NCI-H1105 (cell line): ENCODE data around the gene SULT1A2.
"Not testable (repeated sequence)": the region's sequence is repeated elsewhere in the genome, so short reads cannot be mapped to it uniquely, and the experiment has no call there.

ENCODE experiments used
- DNase-seq: peaks from one replicate; lab custom pipeline; 2025; lab: John Stamatoyannopoulos, UW

Gene SULT1A2

DNA sequence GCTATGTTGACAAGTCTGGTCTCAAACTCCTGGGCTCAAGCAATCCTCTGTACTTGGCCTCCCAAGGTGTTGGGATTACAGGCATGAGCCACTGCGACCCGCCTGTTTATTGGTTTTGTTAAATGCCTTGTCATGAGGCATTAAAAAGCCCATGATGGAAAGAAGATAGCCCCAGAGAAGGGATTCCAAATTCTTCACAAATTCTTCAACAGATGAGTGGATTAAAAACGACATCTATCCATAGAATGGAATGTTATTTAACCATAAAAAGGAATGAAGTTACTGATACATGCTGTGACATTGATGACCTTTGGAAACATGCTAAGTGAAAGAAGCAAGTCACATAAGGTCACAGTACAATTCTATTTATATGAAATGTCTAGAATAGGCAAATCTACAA, 38.4 kb downstream of the SULT1A2 start:
- DNase-seq: no peak

DNA sequence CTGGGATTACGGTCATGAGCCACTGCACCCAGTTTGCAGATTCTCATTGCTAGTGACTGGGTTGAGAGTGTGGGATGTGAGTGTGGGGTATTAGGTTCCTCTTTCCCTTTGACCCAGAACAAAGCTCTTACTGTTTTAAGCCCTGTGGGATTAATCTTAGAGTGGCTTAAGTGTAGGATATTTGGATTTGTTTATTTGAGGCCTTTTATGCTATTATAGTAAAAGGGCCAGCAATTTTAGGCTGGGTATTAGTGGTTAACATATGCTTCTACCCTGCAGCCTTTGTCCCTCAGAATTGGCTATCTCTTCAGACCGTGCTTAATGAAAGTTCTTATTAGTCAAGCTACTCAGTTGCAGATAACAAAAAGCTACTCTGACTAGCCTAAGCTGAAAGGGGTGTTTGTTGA, 39.9 kb downstream of the SULT1A2 start:
- DNase-seq: no peak

DNA sequence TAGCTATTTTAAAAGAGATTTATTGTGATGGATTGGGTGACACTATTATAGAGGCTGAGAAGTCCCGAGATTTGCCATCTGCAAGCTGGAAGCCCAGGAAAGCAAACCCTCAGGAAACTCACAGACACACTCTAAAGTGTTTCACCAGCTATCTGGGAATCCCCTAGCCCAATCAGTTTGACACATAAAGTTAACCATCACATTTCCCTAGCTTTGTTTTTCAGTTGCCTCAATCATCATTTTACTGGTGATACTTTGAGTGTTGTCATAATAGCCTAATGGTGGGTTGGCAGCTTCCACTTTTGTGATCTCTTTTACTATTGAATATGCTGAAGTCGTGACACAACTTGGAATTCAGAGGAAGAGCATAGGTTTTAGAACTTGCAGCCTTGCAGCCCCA, 41.3 kb downstream of the SULT1A2 start:
- DNase-seq: no peak

DNA sequence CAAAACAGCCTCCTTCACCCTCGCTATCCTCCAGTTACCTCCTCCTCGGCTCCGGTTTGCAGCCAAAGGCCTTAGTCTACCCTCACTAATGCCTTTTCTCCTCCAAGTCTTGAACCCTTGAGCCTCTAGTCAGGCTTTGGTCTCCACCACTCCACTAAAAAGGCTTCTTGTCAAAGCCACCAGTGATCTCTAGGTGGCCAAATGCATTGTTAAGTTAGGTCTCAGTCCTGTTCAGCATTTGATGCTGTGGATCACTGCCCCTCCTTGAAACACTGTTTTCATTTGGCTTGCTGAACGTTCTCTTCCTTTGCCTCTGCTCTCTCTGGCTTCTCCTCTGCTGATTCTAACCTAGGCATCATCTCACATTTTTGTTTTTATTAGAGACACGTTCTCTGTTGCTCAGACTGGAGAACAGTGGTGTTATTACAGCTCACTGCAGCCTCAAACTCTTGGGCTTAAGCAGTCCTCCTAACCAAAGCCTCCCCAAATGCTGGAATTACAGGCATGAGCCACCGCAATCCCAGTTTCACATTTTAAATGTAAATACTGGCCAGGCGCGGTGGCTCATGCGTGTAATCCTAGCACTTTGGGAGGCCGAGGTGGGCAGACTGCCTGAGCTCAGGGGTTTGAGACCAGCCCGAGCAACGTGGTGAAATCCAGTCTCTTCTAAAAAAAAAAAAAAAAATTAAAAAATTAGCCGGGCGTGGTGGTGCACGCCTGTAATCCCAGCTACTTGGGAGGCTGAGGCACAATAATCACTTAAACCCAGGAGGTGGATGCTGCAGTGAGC, 42.0 kb downstream of the SULT1A2 start:
- no peak for DNase-seq

DNA sequence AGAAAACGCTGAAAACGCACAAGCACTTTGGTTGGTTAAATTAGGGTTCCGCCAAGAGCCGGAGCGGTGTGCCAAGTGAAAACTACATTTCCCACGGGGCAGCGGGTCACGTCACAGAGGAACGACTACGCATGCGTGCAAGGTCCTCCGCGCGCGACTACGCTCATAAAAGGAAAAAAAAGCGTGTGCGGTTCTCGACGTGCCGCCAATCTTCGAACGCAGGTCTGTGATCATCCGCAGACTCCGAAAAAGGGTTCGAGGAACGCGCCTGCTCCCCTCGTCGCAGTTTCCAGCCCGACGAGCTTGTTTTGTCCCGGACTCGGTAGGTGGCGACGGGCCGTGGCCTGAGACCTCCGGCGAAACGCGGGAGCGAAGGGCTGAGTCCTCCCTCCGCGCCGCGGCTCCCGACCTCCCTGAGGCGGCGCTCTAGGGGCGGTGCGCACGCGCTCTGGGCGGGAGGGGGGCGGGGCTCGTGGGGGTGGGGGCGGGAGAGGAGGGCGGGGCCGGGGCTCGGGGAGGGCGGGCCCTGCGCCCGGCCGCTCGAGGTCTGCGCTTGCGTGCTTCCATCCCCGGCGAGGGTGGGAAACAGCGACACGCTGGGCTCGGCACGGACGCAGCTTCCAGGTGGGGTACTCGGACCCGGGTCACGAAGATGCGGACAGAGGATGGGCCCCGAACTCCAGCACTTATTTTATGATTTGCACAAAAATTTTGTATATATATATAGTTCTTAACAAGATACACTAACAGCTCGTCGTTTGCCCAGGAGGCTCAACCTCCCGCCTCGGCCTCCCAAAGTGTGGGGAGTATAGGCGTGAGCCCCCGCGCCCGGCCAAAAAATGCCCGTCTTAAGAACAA, 42.8 kb downstream of the SULT1A2 start, which contains the start of gene SGF29:
TSS of gene SGF29 (plus strand) at position 145 of the 858 bp plus-strand sequence. CDS start 27,150 bp downstream, outside the sequence.
- peak; percentile 78 for DNase-seq

DNA sequence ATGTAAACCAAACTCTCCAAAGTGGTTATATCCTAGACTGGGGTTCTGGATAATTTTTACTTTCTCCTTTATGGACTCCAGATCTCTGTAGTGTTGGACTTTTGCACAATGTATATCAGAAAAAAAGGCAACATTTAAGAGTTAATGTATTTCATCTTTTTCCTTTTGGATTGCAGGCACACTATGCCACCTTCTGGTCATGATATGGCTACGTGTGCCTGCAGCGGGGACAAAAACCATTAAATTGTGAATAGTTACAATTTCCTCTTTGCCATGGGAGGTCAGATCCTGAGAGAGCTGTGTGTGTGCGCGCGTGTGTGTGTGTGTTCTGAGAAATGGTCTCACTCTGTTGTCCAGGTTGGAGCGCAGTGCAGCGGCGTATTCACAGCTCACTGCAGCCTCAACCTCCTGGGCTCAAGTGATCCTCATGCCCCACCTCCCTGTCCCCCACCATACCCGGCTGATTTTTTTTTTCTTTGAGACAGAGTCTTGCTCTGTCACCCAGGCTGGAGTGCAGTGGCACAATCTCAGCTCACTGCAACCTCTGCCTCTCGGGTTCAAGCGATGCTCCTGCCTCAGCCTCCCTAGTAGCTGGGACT, 47.5 kb downstream of the SULT1A2 start:
- DNase-seq: no peak

DNA sequence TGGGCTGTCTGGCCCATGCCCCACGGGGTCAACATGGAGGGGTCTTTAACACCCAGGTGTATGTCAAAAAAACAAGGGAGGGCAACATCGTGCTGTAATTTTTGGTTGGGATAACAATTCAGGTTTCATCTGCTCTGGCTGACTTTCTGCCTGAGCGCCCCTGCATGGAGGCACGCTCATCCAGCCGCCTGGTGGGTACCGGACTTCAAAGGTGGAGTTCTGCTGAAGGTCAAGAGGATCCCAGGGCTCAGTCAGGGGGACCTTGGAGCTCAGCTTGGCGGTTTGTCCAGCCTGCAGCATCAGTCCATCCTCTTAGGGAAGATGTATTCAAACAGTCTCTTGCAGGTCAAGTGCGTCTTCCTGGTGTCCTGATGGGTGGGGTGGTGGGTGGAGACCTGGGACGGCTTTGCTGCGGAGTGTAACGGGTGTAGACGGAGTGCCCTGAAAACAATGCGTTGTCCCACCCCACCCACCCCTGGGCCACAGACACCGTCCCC, 48.5 kb downstream of the SULT1A2 start:
- no peak for DNase-seq

DNA sequence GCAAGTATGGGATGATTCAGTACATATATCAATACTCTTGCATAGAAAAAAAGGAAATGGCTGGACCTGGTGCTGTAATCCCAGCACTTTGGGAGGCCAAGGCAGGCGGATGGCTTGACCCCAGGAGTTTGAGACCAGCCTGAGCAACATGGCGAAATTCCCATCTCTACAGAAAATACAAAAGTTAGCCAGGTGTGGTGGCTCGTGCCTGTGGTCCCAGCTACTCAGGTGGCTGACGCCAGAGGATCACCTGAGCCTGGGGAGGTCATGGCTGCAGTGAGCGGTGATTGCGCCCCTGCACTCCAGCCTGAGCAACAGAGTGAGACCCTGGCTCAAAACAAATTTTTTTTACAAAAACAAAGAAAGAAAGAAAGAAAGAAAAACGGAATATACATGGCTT, 50.2 kb downstream of the SULT1A2 start:
- no peak for DNase-seq

DNA sequence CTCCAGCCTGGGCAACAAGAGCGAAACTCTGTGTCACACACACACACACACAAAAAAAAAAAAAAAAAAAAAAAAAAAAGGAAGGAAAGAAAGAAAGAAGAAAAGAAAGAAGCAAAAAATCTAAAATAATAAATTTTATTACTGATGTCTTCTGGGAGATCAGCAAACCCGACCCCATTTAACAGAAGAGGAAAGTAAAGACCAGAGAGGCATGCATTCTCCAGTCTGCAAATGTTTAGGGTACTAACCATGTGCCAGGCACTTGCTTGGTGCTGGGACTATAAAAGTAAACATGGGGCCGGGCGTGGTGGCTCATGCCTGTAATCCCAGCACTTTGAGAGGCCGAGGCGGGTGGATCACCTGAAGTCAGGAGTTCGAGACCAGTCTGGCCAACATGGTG, 50.9 kb downstream of the SULT1A2 start:
- not testable (repeated sequence) for DNase-seq

DNA sequence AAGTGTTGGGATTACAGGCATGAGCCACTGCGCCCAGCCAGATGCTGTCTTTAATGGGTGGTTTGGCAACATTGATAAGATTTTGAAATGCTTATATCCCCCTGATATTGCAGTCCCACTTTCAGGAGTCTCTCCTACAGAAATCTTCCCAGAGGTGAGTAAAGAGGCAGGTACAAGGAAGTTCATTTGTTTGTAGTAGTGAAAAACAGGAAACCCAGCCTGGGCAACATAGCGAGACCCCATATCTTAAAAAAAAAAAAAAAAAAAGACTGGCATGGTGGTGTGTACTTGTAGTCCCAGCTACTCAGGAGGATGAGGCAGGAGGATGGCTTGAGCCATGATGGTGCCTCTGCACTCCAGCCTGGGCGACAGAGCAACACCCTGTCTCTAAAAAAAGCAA, 51.9 kb downstream of the SULT1A2 start:
- no peak for DNase-seq

DNA sequence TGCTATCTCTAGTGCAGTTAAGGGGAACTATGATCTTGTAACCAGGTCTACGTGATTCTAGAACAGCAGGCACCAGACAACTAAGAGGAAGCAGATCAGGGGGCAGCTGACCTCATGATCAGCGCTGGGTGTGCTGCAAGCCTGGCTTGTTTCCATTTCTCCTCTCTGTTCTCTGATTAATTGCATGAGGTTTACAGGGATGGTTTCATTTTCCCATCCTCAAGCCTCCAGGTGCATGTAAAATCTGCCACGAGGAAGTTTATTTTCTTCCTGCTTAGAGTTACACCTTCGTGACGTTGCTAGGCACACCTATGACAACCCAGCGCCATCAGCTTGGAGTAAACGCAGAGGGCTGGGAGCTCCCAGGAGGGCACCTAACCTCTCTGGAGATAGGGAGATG, 53.8 kb downstream of the SULT1A2 start:
- no peak for DNase-seq

DNA sequence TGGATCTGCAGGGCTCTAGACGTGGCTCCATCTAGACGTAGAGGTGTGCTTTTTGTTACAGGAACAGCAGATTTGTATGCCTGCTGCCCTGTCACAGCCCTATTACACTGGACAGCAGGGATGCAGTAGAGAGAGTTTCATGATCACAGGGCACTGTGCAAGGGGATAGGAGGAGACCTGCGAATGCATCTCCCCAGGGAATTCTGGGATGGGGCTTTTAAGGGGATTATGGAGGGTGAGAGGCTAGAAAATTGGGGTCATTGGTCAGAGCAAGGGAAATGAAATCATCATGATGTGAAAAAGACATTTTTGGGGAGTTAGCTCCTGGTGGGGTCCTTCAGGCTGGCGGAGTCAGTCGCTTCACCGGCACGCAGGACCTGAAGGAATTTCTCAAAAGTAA, 54.2 kb downstream of the SULT1A2 start:
- DNase-seq: no peak
